Liver (tissue), 9 donors: Measurements from ENCODE around the gene ING1. TPM values are rescaled to one million over a fixed set of nuclear protein-coding genes. Genes with fewer than 3 reads are reported as not detected.

Experiments
- DNase-seq: peaks from one replicate; pipeline ENCODE4 v3.0.0-alpha.2; 2017; ENCODE audit warnings: low spot score
- H3K27ac ChIP-seq, 2 donors: one replicate each; pipeline ENCODE4 v1.7.0; 2013; ENCODE audit warnings: inconsistent platforms in 2 of 2, low read length in 2 of 2, control low read depth in 1 of 2, low read depth in 1 of 2, mild to moderate bottlenecking in 1 of 2
- H3K27me3 ChIP-seq, 4 donors: one replicate each; pipeline versions ENCODE4 v1.6.1 to v1.7.0; 2013; ENCODE audit warnings: low read length in 3 of 4, inconsistent platforms in 1 of 4, mild to moderate bottlenecking in 1 of 4, moderate library complexity in 1 of 4; ENCODE audit not compliant: control insufficient read depth in 4 of 4, insufficient read depth in 4 of 4
- H3K36me3 ChIP-seq, 4 donors: one replicate each; pipeline versions ENCODE4 v1.6.1 to v1.7.0; 2013; ENCODE audit warnings: low read length in 3 of 4, mild to moderate bottlenecking in 3 of 4, low read depth in 1 of 4, moderate library complexity in 1 of 4; ENCODE audit not compliant: control insufficient read depth in 4 of 4, insufficient read depth in 3 of 4
- H3K4me1 ChIP-seq, 4 donors: one replicate each; pipeline versions ENCODE4 v1.6.1 to v1.7.0; 2013; ENCODE audit warnings: low read length in 3 of 4, mild to moderate bottlenecking in 3 of 4, moderate library complexity in 1 of 4; ENCODE audit not compliant: control insufficient read depth in 4 of 4, insufficient read depth in 4 of 4
- H3K4me3 ChIP-seq, 3 donors: one replicate each; pipeline versions ENCODE4 v1.6.1 to v1.7.0; 2013; ENCODE audit warnings: low read length in 3 of 3, control low read depth in 1 of 3, low read depth in 1 of 3, mild to moderate bottlenecking in 1 of 3
- H3K9ac ChIP-seq, 2 donors: one replicate each; pipeline ENCODE4 v1.7.0; 2013; ENCODE audit warnings: low read length in 2 of 2, mild to moderate bottlenecking in 2 of 2, moderate library complexity in 2 of 2, control low read depth in 1 of 2, low read depth in 1 of 2
- H3K9me3 ChIP-seq, 4 donors: one replicate each; pipeline versions ENCODE4 v1.6.1 to v1.7.0; 2013; ENCODE audit warnings: low read length in 3 of 4; ENCODE audit not compliant: control insufficient read depth in 4 of 4
- ATF3 ChIP-seq: IDR thresholded peaks from 2 replicates; pipeline ENCODE4 v1.6.1; 2016; ENCODE audit warnings: antibody characterized with exemption
- CTCF ChIP-seq: fragments of 150-350 bp; IDR thresholded peaks from 2 replicates; pipeline ENCODE4 v1.5.1; 2017; ENCODE audit warnings: improper control_type of control experiment, low read depth, low read length; ENCODE audit not compliant: missing input control
- EGR1 ChIP-seq, 2 donors: IDR thresholded peaks; 2 replicates each; pipeline ENCODE4 v1.6.1; 2016 to 2018; ENCODE audit warnings: antibody characterized with exemption in 2 of 2, low read depth in 2 of 2
- FOXA1 ChIP-seq: IDR thresholded peaks from 2 replicates; pipeline ENCODE4 v1.6.1; 2016; ENCODE audit warnings: antibody characterized with exemption
- FOXA2 ChIP-seq: IDR thresholded peaks from 2 replicates; pipeline ENCODE4 v1.6.1; 2016; ENCODE audit warnings: antibody characterized with exemption
- GABPA ChIP-seq, 2 donors: IDR thresholded peaks in 1 of 2; conservative IDR thresholded peaks in 1 of 2; 2 replicates each; pipeline ENCODE4 v1.6.1; 2016; ENCODE audit warnings: antibody characterized with exemption in 2 of 2, mild to moderate bottlenecking in 1 of 2, moderate library complexity in 1 of 2
- HNF4A ChIP-seq, 2 donors: conservative IDR thresholded peaks; 2 replicates each; pipeline ENCODE4 v1.6.1; 2016; ENCODE audit warnings: antibody characterized with exemption in 2 of 2, mild to moderate bottlenecking in 2 of 2
- HNF4G ChIP-seq: IDR thresholded peaks from 2 replicates; pipeline ENCODE4 v1.6.1; 2016; ENCODE audit warnings: antibody characterized with exemption
- JUND ChIP-seq, 2 donors: IDR thresholded peaks; 2 replicates each; pipeline ENCODE4 v1.6.1; 2016; ENCODE audit warnings: antibody characterized with exemption in 2 of 2
- MAX ChIP-seq: IDR thresholded peaks from 2 replicates; pipeline ENCODE4 v1.6.1; 2016; ENCODE audit warnings: antibody characterized with exemption
- NR2F2 ChIP-seq: IDR thresholded peaks from 2 replicates; pipeline ENCODE4 v1.6.1; 2016; ENCODE audit warnings: antibody characterized with exemption
- RAD21 ChIP-seq, 2 donors: IDR thresholded peaks; 2 replicates each; pipeline ENCODE4 v1.6.1; 2016; ENCODE audit warnings: antibody characterized with exemption in 2 of 2, mild to moderate bottlenecking in 2 of 2
- REST ChIP-seq: IDR thresholded peaks from 2 replicates; pipeline ENCODE4 v1.6.1; 2016; ENCODE audit warnings: antibody characterized with exemption, mild to moderate bottlenecking
- RXRA ChIP-seq, 2 donors: IDR thresholded peaks; 2 replicates each; pipeline ENCODE4 v1.6.1; 2017 to 2018; ENCODE audit warnings: antibody characterized with exemption in 2 of 2, mild to moderate bottlenecking in 1 of 2
- SP1 ChIP-seq: IDR thresholded peaks from 2 replicates; pipeline ENCODE4 v1.6.1; 2018; ENCODE audit warnings: antibody characterized with exemption, mild to moderate bottlenecking
- TAF1 ChIP-seq: conservative IDR thresholded peaks from 2 replicates; pipeline ENCODE4 v1.6.1; 2016; ENCODE audit warnings: antibody characterized with exemption, mild to moderate bottlenecking
- YY1 ChIP-seq: IDR thresholded peaks from 2 replicates; pipeline ENCODE4 v1.6.1; 2016; ENCODE audit warnings: antibody characterized with exemption, mild to moderate bottlenecking
- ZBTB33 ChIP-seq: IDR thresholded peaks from 2 replicates; pipeline ENCODE4 v1.6.1; 2016; ENCODE audit warnings: antibody characterized with exemption
- whole genome bisulfite sequencing: extraction: QIAGEN DNeasy Blood & Tissue Kit; methylation state at CpG from one replicate; pipeline ENCODE4 v1.1.7; 2013; 5-methylcytosine and 5-hydroxymethylcytosine counted together
- polyA plus RNA-seq, 2 donors: library from polyadenylated mRNA; stranded (reverse) in 1 of 2; unstranded in 1 of 2; fragments of 200-250 nt in 1 of 2; fragments of >200 nt in 1 of 2; fragmentation: Nextera tagmentation in 1 of 2; extraction: Ambion mirVana in 1 of 2; gene quantifications; one replicate each; pipeline versions ENCODE4 v1.2.1 to v1.2.3, GENCODE V29; 2013 to 2015
- total RNA-seq, 2 donors: library from RNA; depleted of rRNA; stranded (reverse); fragments of >200 nt; gene quantifications; one replicate each; pipeline ENCODE4 v1.2.3, GENCODE V29; 2014
- donor health status: healthy.
- donor health status: healthy.
- donor health status: healthy.
- donor health status: healthy.
- donor health status: healthy.

The ING1 gene
- total and polyA plus RNA-seq, 4 donors, result 7.5 to 14.1 (median 9.1) TPM

- TF ChIP-seq NR2F2 (no peak), GABPA (IDR thresholded peaks at IDR 0.05 in 1 of 2, conservative IDR thresholded peaks at IDR 0.05 in 1 of 2) (no peak), EGR1 (IDR thresholded peaks at IDR 0.05; ENCODE audit: low read depth in 2 of 2) (no peak), JUND (IDR thresholded peaks at IDR 0.05) (no peak)
These were observed 43.8 kb downstream of the ING1 start (continued) for GRCh38 chr13:110757296-110757695.

- Histone ChIP-seq H3K27ac (no peak overlapping the region), H3K9me3 (no peaks in the 10 kb centered on the region), H3K36me3 (no peaks in the 10 kb centered on the region), H3K4me3 (no peak overlapping the region), H3K27me3 (no peaks in the 10 kb centered on the region), H3K4me1 (no peaks in the 10 kb centered on the region), H3K9ac (no peak overlapping the region)
- no peak for DNase-seq
- WGBS, result 76% methylated on average over 4 of the region's 4 CpGs
- no peak for TF ChIP-seq REST
- TF ChIP-seq EGR1 (IDR thresholded peaks at IDR 0.05; ENCODE audit: low read depth in 2 of 2), result no peak
- no peak for TF ChIP-seq TAF1
- no peak for TF ChIP-seq ATF3
- no peak for TF ChIP-seq YY1
- TF ChIP-seq HNF4G, result no peak
- no peak for TF ChIP-seq RAD21 (IDR thresholded peaks at IDR 0.05)
- no peak for TF ChIP-seq SP1
These were observed 44.8 kb downstream of the ING1 start for GRCh38 chr13:110758195-110758805.

GRCh38 chr13:110759710-110760109, 46.2 kb downstream of the ING1 start:
- H3K4me1 ChIP-seq, result no peaks in the 10 kb centered on the region
- no peaks in the 10 kb centered on the region for H3K9me3 ChIP-seq
- TF ChIP-seq ZBTB33 (no peak), REST (no peak), HNF4G (no peak), SP1 (no peak), FOXA1 (no peak), YY1 (no peak), FOXA2 (no peak), GABPA (IDR thresholded peaks at IDR 0.05 in 1 of 2, conservative IDR thresholded peaks at IDR 0.05 in 1 of 2) (no peak), ATF3 (no peak), HNF4A (conservative IDR thresholded peaks at IDR 0.05) (no peak), CTCF (no peak), EGR1 (IDR thresholded peaks at IDR 0.05; ENCODE audit: low read depth in 2 of 2) (no peak), TAF1 (no peak), RXRA (IDR thresholded peaks at IDR 0.05) (no peak), JUND (IDR thresholded peaks at IDR 0.05) (no peak), RAD21 (IDR thresholded peaks at IDR 0.05) (no peak), NR2F2 (no peak), MAX (no peak)
- no peak for DNase-seq
- no peaks in the 10 kb centered on the region for H3K27me3 ChIP-seq
- WGBS, result 91% methylated on average over 4 of the region's 4 CpGs
- H3K36me3 ChIP-seq, result no peaks in the 10 kb centered on the region
- no peak overlapping the region for H3K4me3 ChIP-seq
- H3K27ac ChIP-seq, result no peak overlapping the region
- no peak overlapping the region for H3K9ac ChIP-seq
